ENCODE measurements around the gene KCNG2. TPM values are rescaled to one million over a fixed set of nuclear protein-coding genes. Genes with fewer than 3 reads are reported as not detected.

The KCNG2 gene
- total and polyA plus RNA-seq, 4 experiments from 2014 or later, result not detected

- Mint-ChIP-seq H3K27me3 (no peaks in the 10 kb centered on the region), H3K4me3 (peak overlapping the region in 7 of 8 donors; percentile 34 to 94 (median 49)), H3K36me3 (peaks cover 0 to 10% of the 10 kb centered on the region in 2 donors), H3K27ac (peak overlapping the region in 2 of 7 donors; percentile 60 to 85), H3K4me1 (peaks cover 15 to 64% (median 36%) of the 10 kb centered on the region in 4 donors), H3K9me3 (no peaks in the 10 kb centered on the region)
- ChIA-PET POLR2A (ENCODE audit: partially characterized antibody) (no interaction called here), CTCF (ENCODE audit: partially characterized antibody) (no interaction called here)
- H3K36me3 ChIP-seq (ENCODE audit: insufficient read depth, low read length), result no peaks in the 10 kb centered on the region
- DNase-seq, result no peak
- H3K9me3 ChIP-seq (ENCODE audit: control insufficient read depth in 1 of 2, low read length in 2 of 2), result no peaks in the 10 kb centered on the region
- intact Hi-C loops (cut with micrococcal nuclease), result no loop called here
- H3K27ac ChIP-seq (ENCODE audit: low read depth, low read length), result no peak overlapping the region
- H3K4me1 ChIP-seq (ENCODE audit: insufficient read depth, low read length), result peaks cover 46% of the 10 kb centered on the region
- no peak overlapping the region for H3K4me3 ChIP-seq (ENCODE audit: low read length in 2 of 2)
- no peaks in the 10 kb centered on the region for H3K27me3 ChIP-seq (ENCODE audit: insufficient read depth, low read length)
These were observed 151.1 kb downstream of the KCNG2 start for GRCh38 chr18:79948719-79949411.

Other genes starting within 250 kb of the KCNG2 start
- gene CTDP1, start 118.1 kb upstream of the KCNG2 start, total RNA-seq, result 10 to 100 TPM; 42.6 to 44.5 TPM
- gene CTDP1, start 118.1 kb upstream of the KCNG2 start, polyA plus RNA-seq, result 10 to 100 TPM in 1 of 2 donors, 1 to 10 TPM in 1; 8.5 to 30.2 TPM
- gene SLC66A2, start 153.7 kb downstream of the KCNG2 start, total RNA-seq, result 10 to 100 TPM; 26.0 to 26.4 TPM
- 10 to 100 TPM; 15.7 to 21.3 TPM for gene SLC66A2, start 153.7 kb downstream of the KCNG2 start, polyA plus RNA-seq
- gene HSBP1L1, start 166.7 kb downstream of the KCNG2 start, total RNA-seq, result 10 to 100 TPM; 30.7 to 34.8 TPM
- 10 to 100 TPM; 12.7 to 18.2 TPM for gene HSBP1L1, start 166.7 kb downstream of the KCNG2 start, polyA plus RNA-seq
- gene TXNL4A, start 190.6 kb downstream of the KCNG2 start, total RNA-seq, result 10 to 100 TPM; 72.6 to 76.1 TPM
- 100 to 1,000 TPM; 213 to 224 TPM for gene TXNL4A, start 190.6 kb downstream of the KCNG2 start, polyA plus RNA-seq
- gene RBFA, start 236.5 kb downstream of the KCNG2 start, total RNA-seq, result 10 to 100 TPM; 14.5 to 14.9 TPM
- 1 to 10 TPM; 8.8 to 9.4 TPM for gene RBFA, start 236.5 kb downstream of the KCNG2 start, polyA plus RNA-seq